Measurements from ENCODE around the gene PALLD.

The PALLD gene

DNA sequence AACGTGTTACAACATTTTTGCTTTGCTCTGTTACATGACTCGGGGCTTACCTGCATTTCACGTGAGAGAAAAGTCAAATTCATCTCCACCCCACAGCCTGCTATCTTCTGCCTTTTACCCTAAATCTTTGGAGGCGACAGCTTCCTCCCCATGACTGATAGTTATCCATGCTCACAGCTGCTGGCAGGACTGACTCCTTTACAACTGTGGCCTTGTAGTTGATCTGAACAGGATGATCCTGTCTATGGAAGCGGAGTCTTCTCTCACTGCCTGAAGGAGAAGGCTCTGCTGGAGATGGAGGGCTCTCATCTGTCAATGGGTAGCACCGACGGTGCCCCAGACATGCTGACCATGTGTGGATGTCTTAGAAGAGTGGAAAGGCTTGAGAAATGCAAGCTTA lies 362.2 kb downstream of the PALLD start:
- Histone ChIP-seq H3K36me3 (replicated peaks in 1 of 2; ENCODE audit: control insufficient read depth in 2 of 2, insufficient read depth in 2 of 2, low read length in 2 of 2) (peaks cover 20 to 74% of the 10 kb centered on the region in 2 donors), H3K4ac (ENCODE audit: low read length) (no peak overlapping the region)

DNA sequence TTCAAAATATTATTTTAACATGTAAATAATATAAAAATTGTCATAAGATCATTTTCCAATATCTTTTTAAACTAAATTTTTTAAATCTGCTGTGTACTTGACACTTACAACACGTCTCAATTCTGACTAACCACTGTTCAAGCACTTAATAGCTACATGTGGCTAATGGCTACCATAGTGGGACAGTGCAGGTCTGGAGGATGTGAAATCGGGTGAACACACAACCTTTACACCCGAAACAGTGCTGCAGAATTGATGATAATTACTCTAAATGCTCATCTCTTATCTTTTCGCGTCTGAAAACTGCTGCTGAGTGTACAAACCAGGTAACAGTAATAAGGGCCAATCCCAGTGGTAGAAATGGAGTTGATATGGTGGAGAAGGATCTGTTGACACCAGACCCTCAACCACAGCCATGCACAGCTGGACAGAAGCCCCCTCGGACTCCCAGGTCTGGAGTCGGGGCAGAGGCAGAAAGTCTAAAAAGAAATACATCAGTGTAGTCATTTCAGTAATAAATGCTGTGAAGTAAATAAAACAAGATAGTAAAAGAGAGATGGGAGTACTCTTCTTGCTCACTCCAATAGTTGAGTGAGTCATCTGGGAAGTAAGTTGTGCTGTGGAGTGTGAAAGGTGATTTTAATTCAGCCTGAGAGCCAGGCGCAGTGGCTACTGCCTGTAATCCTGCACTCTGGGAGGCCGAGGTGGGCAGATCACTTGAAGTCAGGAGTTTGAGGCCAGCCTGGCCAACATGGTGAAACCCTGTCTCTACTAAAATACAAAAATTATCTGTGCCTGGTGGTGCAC lies 363.2 kb downstream of the PALLD start:
- H3K27ac ChIP-seq (replicated peaks; ENCODE audit: low read length): no peak overlapping the region
- H2BK120ac ChIP-seq (ENCODE audit: low read depth, low read length): no peak overlapping the region
- no CpG with 5 or more reads among the region's 9 CpGs for WGBS, 2 donors (ENCODE audit: extremely low coverage in 2 of 2, insufficient read length in 2 of 2, insufficient replicate concordance in 1 of 2)
- no peak overlapping the region for H4K8ac ChIP-seq (ENCODE audit: low read depth, low read length)
- no peak overlapping the region for H2BK15ac ChIP-seq (ENCODE audit: low read length)
- no peak overlapping the region for H3K4me3 ChIP-seq (ENCODE audit: low read length in 2 of 2)
- H2BK5ac ChIP-seq (ENCODE audit: low read length): no peak overlapping the region
- no peak overlapping the region for H3K9ac ChIP-seq (ENCODE audit: low read depth, low read length, poor library complexity)
- H2AK5ac ChIP-seq (ENCODE audit: low read depth, low read length): no peak overlapping the region
- no peak overlapping the region for H3K14ac ChIP-seq (ENCODE audit: low read length)
- peaks cover 4% of the 10 kb centered on the region for H3K79me1 ChIP-seq (ENCODE audit: low read depth, low read length)
- H4K91ac ChIP-seq (ENCODE audit: low read depth, low read length, poor library complexity): no peak overlapping the region
- H3K4me2 ChIP-seq (ENCODE audit: insufficient read depth, low read length, poor library complexity, severe bottlenecking): no peak overlapping the region
- H3K18ac ChIP-seq (ENCODE audit: low read length): no peak overlapping the region
- no peak overlapping the region for H2AFZ ChIP-seq (ENCODE audit: low read length)
- no peak overlapping the region for H2BK12ac ChIP-seq (ENCODE audit: low read length)
- no peak overlapping the region for H3K4ac ChIP-seq (ENCODE audit: low read length)
- H3K23ac ChIP-seq (ENCODE audit: low read depth, low read length, poor library complexity): no peak overlapping the region
- peaks cover 0 to 7% of the 10 kb centered on the region in 2 donors for H3K4me1 ChIP-seq (ENCODE audit: control insufficient read depth in 2 of 2, insufficient read depth in 1 of 2, low read depth in 1 of 2, low read length in 2 of 2)
- H3K27me3 ChIP-seq (ENCODE audit: control insufficient read depth in 3 of 3, insufficient read depth in 3 of 3, low read depth in 1 of 3, low read length in 3 of 3): no peaks in the 10 kb centered on the region
- H3K9me3 ChIP-seq (replicated peaks in 1 of 2; ENCODE audit: control insufficient read depth in 2 of 2, insufficient read depth in 1 of 2, low read depth in 1 of 2, low read length in 2 of 2): peaks cover 0 to 5% of the 10 kb centered on the region in 2 donors
- H3K36me3 ChIP-seq (replicated peaks in 1 of 2; ENCODE audit: control insufficient read depth in 2 of 2, insufficient read depth in 2 of 2, low read length in 2 of 2): peaks cover 18 to 70% of the 10 kb centered on the region in 2 donors
- DNase-seq (ENCODE audit: low spot score): no peak

More for the DNA sequence above, 362.2 kb downstream of the PALLD start:
- Histone ChIP-seq H2BK5ac (ENCODE audit: low read length) (no peak overlapping the region), H2BK12ac (ENCODE audit: low read length) (no peak overlapping the region), H3K23ac (ENCODE audit: low read depth, low read length, poor library complexity) (no peak overlapping the region), H3K9me3 (replicated peaks in 1 of 2; ENCODE audit: control insufficient read depth in 2 of 2, insufficient read depth in 1 of 2, low read depth in 1 of 2, low read length in 2 of 2) (peaks cover 0 to 5% of the 10 kb centered on the region in 2 donors), H3K4me2 (ENCODE audit: insufficient read depth, low read length, poor library complexity, severe bottlenecking) (no peak overlapping the region), H4K8ac (ENCODE audit: low read depth, low read length) (no peak overlapping the region), H3K9ac (ENCODE audit: low read depth, low read length, poor library complexity) (no peak overlapping the region), H2AFZ (ENCODE audit: low read length) (no peak overlapping the region), H2BK120ac (ENCODE audit: low read depth, low read length) (no peak overlapping the region), H3K79me1 (ENCODE audit: low read depth, low read length) (peaks cover 4% of the 10 kb centered on the region), H4K91ac (ENCODE audit: low read depth, low read length, poor library complexity) (no peak overlapping the region), H3K4me1 (ENCODE audit: control insufficient read depth in 2 of 2, insufficient read depth in 1 of 2, low read depth in 1 of 2, low read length in 2 of 2) (peaks cover 0 to 7% of the 10 kb centered on the region in 2 donors), H3K14ac (ENCODE audit: low read length) (no peak overlapping the region), H3K18ac (ENCODE audit: low read length) (no peak overlapping the region), H3K4me3 (ENCODE audit: low read length in 2 of 2) (no peak overlapping the region), H3K27me3 (ENCODE audit: control insufficient read depth in 3 of 3, insufficient read depth in 3 of 3, low read depth in 1 of 3, low read length in 3 of 3) (no peaks in the 10 kb centered on the region), H2BK15ac (ENCODE audit: low read length) (no peak overlapping the region), H3K27ac (replicated peaks; ENCODE audit: low read length) (no peak overlapping the region), H2AK5ac (ENCODE audit: low read depth, low read length) (no peak overlapping the region)
- no CpG with 5 or more reads among the region's 7 CpGs for WGBS, 2 donors (ENCODE audit: extremely low coverage in 2 of 2, insufficient read length in 2 of 2, insufficient replicate concordance in 1 of 2)
- DNase-seq (ENCODE audit: low spot score): no peak

DNA sequence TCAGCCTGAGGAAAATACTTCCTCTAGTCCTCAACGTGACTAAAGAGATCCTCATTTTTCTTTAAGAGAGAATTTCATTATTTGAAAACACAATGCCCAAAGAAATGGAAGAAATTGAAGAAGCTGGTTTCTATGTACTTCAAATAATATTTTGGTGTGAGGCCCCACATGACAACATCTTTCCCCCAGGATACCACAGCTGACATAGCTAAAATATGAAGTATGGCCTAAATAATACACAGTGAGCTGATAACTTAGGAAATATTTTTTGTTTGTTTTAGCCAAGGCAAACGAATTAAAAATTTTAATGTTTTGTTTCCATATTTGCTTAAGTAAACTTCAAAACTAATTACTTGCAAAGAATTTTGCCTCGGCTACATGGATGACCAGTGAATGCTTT lies 364.0 kb downstream of the PALLD start:
- no peak overlapping the region for H3K27ac ChIP-seq (replicated peaks; ENCODE audit: low read length)
- WGBS, 2 donors (ENCODE audit: extremely low coverage in 2 of 2, insufficient read length in 2 of 2, insufficient replicate concordance in 1 of 2): no CpG with 5 or more reads among the region's 3 CpGs

DNA sequence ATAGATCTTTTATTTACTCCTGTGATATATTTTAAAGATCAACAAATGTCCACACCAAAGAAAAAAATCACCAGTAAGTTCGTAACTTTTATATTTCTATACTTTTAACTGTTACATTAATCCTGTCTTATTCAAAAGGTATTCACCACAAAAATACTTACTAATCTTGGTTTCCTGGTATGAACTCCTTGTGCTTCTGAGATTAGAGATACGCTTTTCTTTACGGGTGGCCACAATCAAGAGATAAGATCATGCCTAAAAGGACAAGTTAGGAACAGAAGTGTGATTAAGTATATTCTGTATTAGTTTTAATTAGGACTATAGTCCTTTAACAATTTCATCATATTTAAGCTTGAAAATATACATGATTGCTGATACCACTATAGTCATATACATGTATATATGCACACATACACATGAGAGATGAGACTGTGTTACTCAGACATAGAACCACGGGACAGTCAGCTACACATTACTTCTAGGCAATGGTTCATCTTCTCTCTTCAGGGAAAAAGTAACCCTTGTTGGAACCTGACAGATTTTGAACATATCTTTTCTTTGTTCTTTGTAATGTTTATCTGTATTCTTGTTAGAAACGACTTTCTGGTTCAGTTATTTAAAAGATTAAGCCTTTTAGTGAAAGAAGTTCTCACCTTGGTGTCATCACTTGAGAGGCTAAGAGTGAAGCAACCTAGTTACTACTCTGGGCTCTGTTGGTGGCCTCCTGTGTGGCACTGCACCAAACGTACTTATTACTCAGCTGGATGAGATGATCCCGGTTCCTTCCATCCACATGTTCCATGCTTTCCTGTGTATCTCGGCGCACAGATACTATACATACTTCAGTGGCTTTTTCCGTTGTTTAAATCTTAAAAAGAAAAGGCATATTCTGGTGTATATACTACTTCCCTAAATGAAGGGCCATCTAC lies 367.1 kb downstream of the PALLD start:
- no peak overlapping the region for H2BK15ac ChIP-seq (ENCODE audit: low read length)
- no peak overlapping the region for H3K4me2 ChIP-seq (ENCODE audit: insufficient read depth, low read length, poor library complexity, severe bottlenecking)
- H3K27me3 ChIP-seq (ENCODE audit: control insufficient read depth in 3 of 3, insufficient read depth in 3 of 3, low read depth in 1 of 3, low read length in 3 of 3): no peaks in the 10 kb centered on the region
- H3K9ac ChIP-seq (ENCODE audit: low read depth, low read length, poor library complexity): no peak overlapping the region
- no peaks in the 10 kb centered on the region for H3K9me3 ChIP-seq (replicated peaks in 1 of 2; ENCODE audit: control insufficient read depth in 2 of 2, insufficient read depth in 1 of 2, low read depth in 1 of 2, low read length in 2 of 2)
- no peak overlapping the region for H3K27ac ChIP-seq (replicated peaks; ENCODE audit: low read length)
- H2BK12ac ChIP-seq (ENCODE audit: low read length): no peak overlapping the region
- no peak overlapping the region for H2BK120ac ChIP-seq (ENCODE audit: low read depth, low read length)
- H2BK5ac ChIP-seq (ENCODE audit: low read length): no peak overlapping the region
- H3K4me1 ChIP-seq (ENCODE audit: control insufficient read depth in 2 of 2, insufficient read depth in 1 of 2, low read depth in 1 of 2, low read length in 2 of 2): peaks cover 2 to 9% of the 10 kb centered on the region in 2 donors
- H4K91ac ChIP-seq (ENCODE audit: low read depth, low read length, poor library complexity): no peak overlapping the region
- no peak overlapping the region for H3K18ac ChIP-seq (ENCODE audit: low read length)
- H3K4me3 ChIP-seq (ENCODE audit: low read length in 2 of 2): no peak overlapping the region
- H2AFZ ChIP-seq (ENCODE audit: low read length): no peak overlapping the region
- no peak overlapping the region for H4K8ac ChIP-seq (ENCODE audit: low read depth, low read length)
- H3K4ac ChIP-seq (ENCODE audit: low read length): no peak overlapping the region
- peaks cover 15 to 48% of the 10 kb centered on the region in 2 donors for H3K36me3 ChIP-seq (replicated peaks in 1 of 2; ENCODE audit: control insufficient read depth in 2 of 2, insufficient read depth in 2 of 2, low read length in 2 of 2)
- H3K79me1 ChIP-seq (ENCODE audit: low read depth, low read length): peaks cover 6% of the 10 kb centered on the region
- H3K14ac ChIP-seq (ENCODE audit: low read length): no peak overlapping the region
- DNase-seq (ENCODE audit: low spot score): no peak
- whole genome bisulfite sequencing, 2 donors (ENCODE audit: extremely low coverage in 2 of 2, insufficient read length in 2 of 2, insufficient replicate concordance in 1 of 2): no CpG with 5 or more reads among the region's 10 CpGs
- H2AK5ac ChIP-seq (ENCODE audit: low read depth, low read length): no peak overlapping the region
- H3K23ac ChIP-seq (ENCODE audit: low read depth, low read length, poor library complexity): no peak overlapping the region

More for the DNA sequence above, 364.0 kb downstream of the PALLD start:
- Histone ChIP-seq H3K4me2 (ENCODE audit: insufficient read depth, low read length, poor library complexity, severe bottlenecking) (no peak overlapping the region), H3K4me3 (ENCODE audit: low read length in 2 of 2) (no peak overlapping the region), H2AK5ac (ENCODE audit: low read depth, low read length) (no peak overlapping the region), H3K18ac (ENCODE audit: low read length) (no peak overlapping the region), H3K23ac (ENCODE audit: low read depth, low read length, poor library complexity) (no peak overlapping the region), H3K36me3 (replicated peaks in 1 of 2; ENCODE audit: control insufficient read depth in 2 of 2, insufficient read depth in 2 of 2, low read length in 2 of 2) (peaks cover 14 to 63% of the 10 kb centered on the region in 2 donors), H2BK15ac (ENCODE audit: low read length) (no peak overlapping the region), H3K4me1 (ENCODE audit: control insufficient read depth in 2 of 2, insufficient read depth in 1 of 2, low read depth in 1 of 2, low read length in 2 of 2) (peaks cover 0 to 7% of the 10 kb centered on the region in 2 donors), H3K27me3 (ENCODE audit: control insufficient read depth in 3 of 3, insufficient read depth in 3 of 3, low read depth in 1 of 3, low read length in 3 of 3) (no peaks in the 10 kb centered on the region), H2BK120ac (ENCODE audit: low read depth, low read length) (no peak overlapping the region), H3K9me3 (replicated peaks in 1 of 2; ENCODE audit: control insufficient read depth in 2 of 2, insufficient read depth in 1 of 2, low read depth in 1 of 2, low read length in 2 of 2) (peaks cover 0 to 2% of the 10 kb centered on the region in 2 donors), H3K9ac (ENCODE audit: low read depth, low read length, poor library complexity) (no peak overlapping the region), H2BK5ac (ENCODE audit: low read length) (no peak overlapping the region), H2BK12ac (ENCODE audit: low read length) (no peak overlapping the region), H4K91ac (ENCODE audit: low read depth, low read length, poor library complexity) (no peak overlapping the region), H3K79me1 (ENCODE audit: low read depth, low read length) (peaks cover 4% of the 10 kb centered on the region), H3K4ac (ENCODE audit: low read length) (no peak overlapping the region), H4K8ac (ENCODE audit: low read depth, low read length) (no peak overlapping the region), H2AFZ (ENCODE audit: low read length) (no peak overlapping the region), H3K14ac (ENCODE audit: low read length) (no peak overlapping the region)
- no peak for DNase-seq (ENCODE audit: low spot score)

Data from neuronal stem cell (in vitro differentiated cells).